ENCODE results near the gene PIP4K2A.

Gene PIP4K2A

DNA sequence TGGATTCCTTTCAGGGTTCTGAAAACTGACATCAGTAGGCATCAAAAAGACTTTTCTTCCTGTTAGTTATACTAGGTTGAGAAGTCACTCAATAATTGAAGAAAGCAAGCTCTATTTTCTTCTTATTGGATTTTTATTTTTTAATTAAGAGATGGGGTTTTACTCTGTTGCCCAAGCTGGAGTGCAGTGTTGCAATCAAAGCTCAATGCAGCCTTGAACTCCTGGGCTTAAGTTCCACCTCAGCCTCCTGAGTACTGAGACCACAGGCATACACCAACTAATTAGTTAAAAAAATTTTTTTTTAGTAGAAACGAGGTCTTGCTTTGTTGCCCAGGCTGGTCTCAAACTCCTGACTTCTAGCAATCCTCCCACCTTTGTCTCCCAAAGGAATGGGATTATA, 28.0 kb downstream of the PIP4K2A start:
- no peak overlapping the region for H2BK120ac ChIP-seq (ENCODE audit: insufficient read depth, low read length, poor library complexity)
- H3K79me1 ChIP-seq (ENCODE audit: low read length): no peaks in the 10 kb centered on the region
- no peak overlapping the region for H2AFZ ChIP-seq (ENCODE audit: insufficient read depth, low read length, poor library complexity)
- H4K8ac ChIP-seq (ENCODE audit: low read depth, low read length): no peak overlapping the region
- H3K4me1 ChIP-seq (ENCODE audit: control insufficient read depth in 1 of 2, insufficient read depth in 2 of 2, low read length in 2 of 2): peaks cover 13 to 20% of the 10 kb centered on the region in 2 experiments
- H2AK5ac ChIP-seq (ENCODE audit: low read length): no peak overlapping the region
- no peaks in the 10 kb centered on the region for H3K9me3 ChIP-seq (ENCODE audit: insufficient read depth, low read depth, low read length)
- H3K23ac ChIP-seq (ENCODE audit: low read length): no peak overlapping the region
- no peak overlapping the region for H3K27ac ChIP-seq (ENCODE audit: low read depth, low read length)
- H4K91ac ChIP-seq (ENCODE audit: low read depth, low read length): no peak overlapping the region
- no peak overlapping the region for H3K4me3 ChIP-seq (ENCODE audit: low read depth, low read length)
- DNase-seq: no peak
- H3K4me2 ChIP-seq (ENCODE audit: low read length): no peak overlapping the region
- H4K12ac ChIP-seq (ENCODE audit: low read depth, low read length): no peak overlapping the region
- no CpG with 5 or more reads among the region's 1 CpG for WGBS (ENCODE audit: extremely low coverage, insufficient coverage, insufficient read length)
- no peak overlapping the region for H3K18ac ChIP-seq (ENCODE audit: low read length)
- H3K27me3 ChIP-seq (ENCODE audit: insufficient read depth, low read length): no peaks in the 10 kb centered on the region
- H3K4ac ChIP-seq (ENCODE audit: low read depth, low read length): no peak overlapping the region
- H3K14ac ChIP-seq (ENCODE audit: low read length): no peak overlapping the region
- H3K36me3 ChIP-seq (ENCODE audit: control insufficient read depth in 1 of 2, insufficient read depth in 2 of 2, low read length in 2 of 2): no peaks in the 10 kb centered on the region
- peaks cover 11% of the 10 kb centered on the region for H3K79me2 ChIP-seq (ENCODE audit: control insufficient read depth, insufficient read depth, low read length, poor library complexity)
- no peak overlapping the region for H2BK12ac ChIP-seq (ENCODE audit: low read length)
- no peak overlapping the region for H2BK5ac ChIP-seq (ENCODE audit: low read depth, low read length, poor library complexity)
- H3K9ac ChIP-seq (ENCODE audit: low read length): no peak overlapping the region

DNA sequence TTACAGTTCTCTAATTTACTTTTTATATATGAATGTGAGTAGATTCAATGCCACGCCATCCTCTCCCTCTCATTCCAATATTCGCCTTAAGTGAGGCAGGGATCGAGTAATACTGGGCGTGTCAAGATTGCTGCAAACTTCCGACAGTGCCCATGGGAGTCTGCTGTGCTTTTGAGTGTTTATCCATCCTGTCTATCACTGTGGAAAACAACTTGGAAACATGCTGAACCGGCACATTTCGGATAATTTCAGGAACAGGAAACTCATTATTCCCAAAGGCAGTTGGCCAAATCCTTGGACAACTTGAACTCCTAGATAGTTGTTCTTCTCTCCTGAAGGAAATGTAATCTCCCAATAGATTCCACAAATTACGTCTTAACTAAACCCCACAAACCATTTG, 28.5 kb downstream of the PIP4K2A start:
- Histone ChIP-seq H2BK5ac (ENCODE audit: low read depth, low read length, poor library complexity) (no peak overlapping the region), H4K91ac (ENCODE audit: low read depth, low read length) (no peak overlapping the region), H4K8ac (ENCODE audit: low read depth, low read length) (no peak overlapping the region), H3K27me3 (ENCODE audit: insufficient read depth, low read length) (no peaks in the 10 kb centered on the region), H4K12ac (ENCODE audit: low read depth, low read length) (no peak overlapping the region), H3K27ac (ENCODE audit: low read depth, low read length) (no peak overlapping the region), H3K14ac (ENCODE audit: low read length) (no peak overlapping the region), H3K18ac (ENCODE audit: low read length) (no peak overlapping the region), H3K79me1 (ENCODE audit: low read length) (no peaks in the 10 kb centered on the region), H3K4me3 (ENCODE audit: low read depth, low read length) (no peak overlapping the region), H3K4ac (ENCODE audit: low read depth, low read length) (peak overlapping the region; percentile 92), H2BK120ac (ENCODE audit: insufficient read depth, low read length, poor library complexity) (no peak overlapping the region), H3K23ac (ENCODE audit: low read length) (no peak overlapping the region), H3K9ac (ENCODE audit: low read length) (no peak overlapping the region), H3K36me3 (ENCODE audit: control insufficient read depth in 1 of 2, insufficient read depth in 2 of 2, low read length in 2 of 2) (no peaks in the 10 kb centered on the region), H3K79me2 (ENCODE audit: control insufficient read depth, insufficient read depth, low read length, poor library complexity) (peaks cover 14% of the 10 kb centered on the region), H2BK12ac (ENCODE audit: low read length) (no peak overlapping the region), H2AFZ (ENCODE audit: insufficient read depth, low read length, poor library complexity) (no peak overlapping the region), H3K9me3 (ENCODE audit: insufficient read depth, low read depth, low read length) (no peaks in the 10 kb centered on the region), H3K4me1 (ENCODE audit: control insufficient read depth in 1 of 2, insufficient read depth in 2 of 2, low read length in 2 of 2) (peaks cover 17 to 23% of the 10 kb centered on the region in 2 experiments), H2AK5ac (ENCODE audit: low read length) (no peak overlapping the region), H3K4me2 (ENCODE audit: low read length) (no peak overlapping the region)
- WGBS (ENCODE audit: extremely low coverage, insufficient coverage, insufficient read length): no CpG with 5 or more reads among the region's 8 CpGs
- no peak for DNase-seq

DNA sequence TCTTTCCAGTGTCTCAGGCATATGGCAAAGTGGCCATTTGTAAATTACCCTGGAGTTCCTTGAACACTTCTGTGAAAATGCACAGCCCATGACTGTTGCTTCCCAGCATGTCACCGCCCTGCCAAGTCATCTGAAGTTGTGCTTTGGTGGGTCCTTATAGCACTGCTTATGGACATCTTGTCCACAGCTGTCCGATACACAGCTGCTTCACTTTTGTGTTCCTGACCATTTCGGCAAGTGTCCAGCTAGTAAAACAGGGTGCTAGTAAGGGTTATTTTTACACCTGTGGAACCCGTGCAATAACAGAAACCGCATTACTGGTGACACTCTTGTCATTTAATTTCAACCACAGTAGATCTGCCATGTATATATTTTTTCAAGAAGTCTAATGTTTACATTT, 29.7 kb downstream of the PIP4K2A start:
- no peak overlapping the region for H2AK5ac ChIP-seq (ENCODE audit: low read length)
- H3K23ac ChIP-seq (ENCODE audit: low read length): no peak overlapping the region
- H3K18ac ChIP-seq (ENCODE audit: low read length): no peak overlapping the region
- no peaks in the 10 kb centered on the region for H3K79me1 ChIP-seq (ENCODE audit: low read length)
- peak overlapping the region; percentile 75 for H3K4ac ChIP-seq (ENCODE audit: low read depth, low read length)
- no peak for DNase-seq
- H4K12ac ChIP-seq (ENCODE audit: low read depth, low read length): no peak overlapping the region
- H3K9me3 ChIP-seq (ENCODE audit: insufficient read depth, low read depth, low read length): no peaks in the 10 kb centered on the region
- H4K8ac ChIP-seq (ENCODE audit: low read depth, low read length): no peak overlapping the region
- no peaks in the 10 kb centered on the region for H3K36me3 ChIP-seq (ENCODE audit: control insufficient read depth in 1 of 2, insufficient read depth in 2 of 2, low read length in 2 of 2)
- H2BK120ac ChIP-seq (ENCODE audit: insufficient read depth, low read length, poor library complexity): no peak overlapping the region
- H3K4me3 ChIP-seq (ENCODE audit: low read depth, low read length): no peak overlapping the region
- no peaks in the 10 kb centered on the region for H3K27me3 ChIP-seq (ENCODE audit: insufficient read depth, low read length)
- no peak overlapping the region for H3K27ac ChIP-seq (ENCODE audit: low read depth, low read length)
- H3K14ac ChIP-seq (ENCODE audit: low read length): no peak overlapping the region
- no peak overlapping the region for H2BK12ac ChIP-seq (ENCODE audit: low read length)
- peaks cover 20 to 27% of the 10 kb centered on the region in 2 experiments for H3K4me1 ChIP-seq (ENCODE audit: control insufficient read depth in 1 of 2, insufficient read depth in 2 of 2, low read length in 2 of 2)
- no peak overlapping the region for H3K9ac ChIP-seq (ENCODE audit: low read length)
- H3K79me2 ChIP-seq (ENCODE audit: control insufficient read depth, insufficient read depth, low read length, poor library complexity): peaks cover 15% of the 10 kb centered on the region
- H2AFZ ChIP-seq (ENCODE audit: insufficient read depth, low read length, poor library complexity): no peak overlapping the region
- H2BK5ac ChIP-seq (ENCODE audit: low read depth, low read length, poor library complexity): no peak overlapping the region
- H3K4me2 ChIP-seq (ENCODE audit: low read length): no peak overlapping the region
- H4K91ac ChIP-seq (ENCODE audit: low read depth, low read length): no peak overlapping the region
- WGBS (ENCODE audit: extremely low coverage, insufficient coverage, insufficient read length): no CpG with 5 or more reads among the region's 5 CpGs

- no peak overlapping the region for H3K9ac ChIP-seq (ENCODE audit: low read length)
- no peak overlapping the region for H3K27ac ChIP-seq (ENCODE audit: low read depth, low read length)
- no peak overlapping the region for H3K14ac ChIP-seq (ENCODE audit: low read length)
- H3K79me2 ChIP-seq (ENCODE audit: control insufficient read depth, insufficient read depth, low read length, poor library complexity): peaks cover 11% of the 10 kb centered on the region
- H2BK120ac ChIP-seq (ENCODE audit: insufficient read depth, low read length, poor library complexity): no peak overlapping the region
- H3K36me3 ChIP-seq (ENCODE audit: control insufficient read depth in 1 of 2, insufficient read depth in 2 of 2, low read length in 2 of 2): peaks cover 0 to 1% of the 10 kb centered on the region in 2 experiments
- H2BK5ac ChIP-seq (ENCODE audit: low read depth, low read length, poor library complexity): no peak overlapping the region
- no peak overlapping the region for H2BK12ac ChIP-seq (ENCODE audit: low read length)
- H4K12ac ChIP-seq (ENCODE audit: low read depth, low read length): no peak overlapping the region
- no peak overlapping the region for H3K4me3 ChIP-seq (ENCODE audit: low read depth, low read length)
- H2AK5ac ChIP-seq (ENCODE audit: low read length): no peak overlapping the region
- H3K23ac ChIP-seq (ENCODE audit: low read length): no peak overlapping the region
- DNase-seq: peak in 1 of 2 donors; percentile 44
- H4K91ac ChIP-seq (ENCODE audit: low read depth, low read length): no peak overlapping the region
- no peaks in the 10 kb centered on the region for H3K79me1 ChIP-seq (ENCODE audit: low read length)
- WGBS (ENCODE audit: extremely low coverage, insufficient coverage, insufficient read length): no CpG with 5 or more reads among the region's 3 CpGs
- H2AFZ ChIP-seq (ENCODE audit: insufficient read depth, low read length, poor library complexity): no peak overlapping the region
- no peak overlapping the region for H3K4me2 ChIP-seq (ENCODE audit: low read length)
- peaks cover 20 to 27% of the 10 kb centered on the region in 2 experiments for H3K4me1 ChIP-seq (ENCODE audit: control insufficient read depth in 1 of 2, insufficient read depth in 2 of 2, low read length in 2 of 2)
- no peaks in the 10 kb centered on the region for H3K27me3 ChIP-seq (ENCODE audit: insufficient read depth, low read length)
- H3K18ac ChIP-seq (ENCODE audit: low read length): no peak overlapping the region
- no peak overlapping the region for H3K4ac ChIP-seq (ENCODE audit: low read depth, low read length)
- no peak overlapping the region for H4K8ac ChIP-seq (ENCODE audit: low read depth, low read length)
- H3K9me3 ChIP-seq (ENCODE audit: insufficient read depth, low read depth, low read length): no peaks in the 10 kb centered on the region
Measured at GRCh38 chr10:22683140-22683389, 31.3 kb downstream of the PIP4K2A start.

Measured in trophoblast cell (in vitro differentiated cells and primary cell).